HFFc6 (cell line): ENCODE results near the gene MAD1L1. TPM values are rescaled to one million over a fixed set of nuclear protein-coding genes. Genes with fewer than 3 reads are reported as not detected.

ENCODE experiments used
- DNase-seq: peaks from one replicate; pipeline ENCODE4 v3.0.0-alpha.2; 2018
- H3K27ac Mint-ChIP-seq: 2 replicates; pipeline ENCODE4 v1.8.0; 2020; ENCODE audit warnings: mild to moderate bottlenecking, mixed read lengths
- H3K27me3 Mint-ChIP-seq: 2 replicates; pipeline ENCODE4 v1.8.0; 2021; ENCODE audit warnings: mild to moderate bottlenecking, moderate library complexity, mixed read lengths; ENCODE audit not compliant: insufficient read depth
- H3K36me3 Mint-ChIP-seq: 2 replicates; pipeline ENCODE4 v1.8.0; 2021; ENCODE audit warnings: low read depth, mixed read lengths
- H3K4me1 Mint-ChIP-seq: 2 replicates; pipeline ENCODE4 v1.8.0; 2020; ENCODE audit warnings: low read depth, mixed read lengths
- H3K4me3 Mint-ChIP-seq: 2 replicates; pipeline ENCODE4 v1.8.0; 2020; ENCODE audit warnings: mild to moderate bottlenecking, moderate library complexity, mixed read lengths
- H3K9me3 Mint-ChIP-seq: 2 replicates; pipeline ENCODE4 v1.8.0; 2020; ENCODE audit warnings: mild to moderate bottlenecking, mixed read lengths
- CTCF ChIP-seq: fragments of 200-600 bp; sonication (generic); IDR thresholded peaks from 2 replicates; pipeline ENCODE4 v1.5.0; 2021; ENCODE audit warnings: antibody characterized with exemption, mild to moderate bottlenecking
- total RNA-seq, 6 experiments: library from RNA; stranded (reverse); fragmentation: NEBNext Ultra II Directional; extraction: Animal tissue kit (Norgen Biotek cat#: 25700); gene quantifications; 2 replicates in 1 of 6; 3 replicates in 5 of 6; pipeline ENCODE4 v1.2.3, GENCODE V29; 2021

Gene MAD1L1
- total RNA-seq, 6 experiments from 2014 or later, result 34.6 to 44.8 (median 40.2) TPM

DNA sequence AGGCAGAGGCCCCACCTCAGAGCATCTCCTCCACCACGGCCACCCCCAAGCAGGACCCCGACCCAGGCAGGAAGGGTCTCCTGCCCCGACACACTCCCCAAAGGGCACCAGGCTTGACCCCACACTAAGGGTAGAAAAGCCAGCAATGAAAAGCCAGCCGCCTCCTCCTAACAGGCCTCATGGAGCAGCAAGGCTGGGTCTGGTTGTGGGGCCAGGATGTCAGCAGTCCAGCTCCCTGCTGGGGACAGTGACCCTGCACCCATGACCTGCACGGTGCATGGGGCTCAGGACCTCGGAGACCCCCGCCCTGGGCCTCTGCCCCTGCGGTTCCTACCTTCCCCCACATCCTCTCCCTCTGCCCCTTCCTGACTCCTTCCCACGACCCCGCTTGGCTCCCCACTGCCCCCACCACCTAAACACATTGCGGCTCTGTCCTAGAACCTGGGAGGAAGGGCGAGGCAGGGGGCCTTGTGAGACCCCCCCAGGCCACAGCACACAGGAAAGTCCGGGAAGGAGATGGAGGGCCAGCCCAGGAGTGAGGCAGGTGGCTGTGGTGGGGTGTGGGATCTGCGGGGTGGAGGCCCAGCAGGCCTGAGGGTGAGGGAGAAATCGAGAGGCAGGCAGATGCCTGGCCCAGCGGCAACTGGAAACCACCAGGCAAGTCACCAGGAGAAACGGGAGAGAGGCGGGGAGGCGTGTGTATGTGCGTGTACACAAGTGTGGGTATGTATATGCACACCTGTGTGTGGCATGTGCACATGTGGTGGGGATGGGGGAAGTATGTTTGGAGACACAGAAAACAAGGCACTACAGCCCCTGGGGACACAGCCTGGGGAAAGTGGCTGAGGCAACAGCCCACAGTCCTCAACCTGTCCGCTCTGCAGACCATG lies 229.9 kb downstream of the MAD1L1 start:
- DNase-seq, result no peak
- H3K4me1 Mint-ChIP-seq, result no peaks in the 10 kb centered on the region
- H3K27ac Mint-ChIP-seq, result no peak overlapping the region
- no peaks in the 10 kb centered on the region for H3K36me3 Mint-ChIP-seq
- no peaks in the 10 kb centered on the region; the same call in 1 of the 2 replicates for H3K27me3 Mint-ChIP-seq
- TF ChIP-seq CTCF, result no peak
- H3K9me3 Mint-ChIP-seq, result no peaks in the 10 kb centered on the region
- no peak overlapping the region for H3K4me3 Mint-ChIP-seq

- Mint-ChIP-seq H3K36me3 (no peaks in the 10 kb centered on the region), H3K27ac (no peak overlapping the region), H3K27me3 (no peaks in the 10 kb centered on the region; the same call in 1 of the 2 replicates), H3K4me1 (no peaks in the 10 kb centered on the region), H3K9me3 (no peaks in the 10 kb centered on the region), H3K4me3 (no peak overlapping the region)
- TF ChIP-seq CTCF, result no peak
- no peak for DNase-seq
These were observed 230.9 kb downstream of the MAD1L1 start for GRCh38 chr7:2001601-2002442.

DNA sequence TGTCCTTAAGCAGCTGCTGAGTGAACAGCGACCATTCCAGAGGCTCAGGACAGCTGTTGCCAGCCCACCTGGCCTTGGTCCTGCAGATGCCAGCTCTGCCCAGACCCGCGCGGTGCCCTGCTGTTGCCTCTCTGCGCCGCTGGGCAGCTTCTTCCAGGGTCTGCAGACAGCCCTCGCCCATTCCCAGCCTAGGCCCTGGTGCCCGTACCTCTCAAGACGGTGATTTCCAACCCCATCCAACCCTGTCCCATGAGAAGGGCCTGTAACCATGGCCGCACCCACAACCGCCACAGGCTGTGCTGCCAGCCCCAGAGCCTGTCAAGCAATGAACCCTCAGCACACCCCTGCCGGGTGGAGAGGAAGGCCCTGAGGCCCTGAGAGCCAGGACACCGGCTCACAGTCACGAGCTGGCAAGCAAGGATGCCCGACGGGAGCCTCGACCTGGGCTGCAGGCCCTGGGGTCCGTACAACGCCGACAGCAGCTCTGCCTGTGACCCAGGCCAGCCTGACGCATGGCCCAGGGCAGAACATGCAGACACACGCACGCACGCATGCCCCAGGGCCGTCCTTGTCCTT lies 231.9 kb downstream of the MAD1L1 start:
- no peak for TF ChIP-seq CTCF
- Mint-ChIP-seq H3K4me1 (no peaks in the 10 kb centered on the region), H3K27me3 (no peaks in the 10 kb centered on the region; the same call in 1 of the 2 replicates), H3K27ac (no peak overlapping the region), H3K4me3 (no peak overlapping the region), H3K9me3 (no peaks in the 10 kb centered on the region), H3K36me3 (no peaks in the 10 kb centered on the region)
- DNase-seq, result no peak

- Mint-ChIP-seq H3K27me3 (no peaks in the 10 kb centered on the region; the same call in none of the 2 replicates), H3K4me1 (no peaks in the 10 kb centered on the region), H3K27ac (no peak overlapping the region), H3K9me3 (no peaks in the 10 kb centered on the region), H3K36me3 (no peaks in the 10 kb centered on the region), H3K4me3 (no peak overlapping the region)
- no peak for DNase-seq
- no peak for TF ChIP-seq CTCF
These were observed 232.5 kb downstream of the MAD1L1 start for GRCh38 chr7:2000153-2000687.

- no peak overlapping the region for H3K4me3 Mint-ChIP-seq
- H3K27me3 Mint-ChIP-seq, result no peaks in the 10 kb centered on the region; the same call in none of the 2 replicates
- H3K4me1 Mint-ChIP-seq, result no peaks in the 10 kb centered on the region
- no peaks in the 10 kb centered on the region for H3K36me3 Mint-ChIP-seq
- H3K27ac Mint-ChIP-seq, result no peak overlapping the region
- DNase-seq, result no peak
- TF ChIP-seq CTCF, result no peak
- H3K9me3 Mint-ChIP-seq, result no peaks in the 10 kb centered on the region
These were observed 233.3 kb downstream of the MAD1L1 start for GRCh38 chr7:1999278-1999984.
